HepG2 (cell line): Measurements from ENCODE around the gene DDX6. TPM values are rescaled to one million over a fixed set of nuclear protein-coding genes. Genes with fewer than 3 reads are reported as not detected.

ENCODE experiments used
- ATAC-seq: fragments of 200-7000 bp; cut with Tn5 transposase; 3 replicates; pipeline ENCODE4 v1.9.1; 2020; ENCODE audit warnings: mild to moderate bottlenecking, moderate library complexity
- BruUV-seq: library from RNA; stranded (reverse); fragments of 400-500 nt; replicated peaks from 2 replicates; lab custom pipeline; 2021; lab: Mats Ljungman, UMichigan
- CTCF ChIA-PET: fragments of 300-600 bp; formaldehyde crosslinking; extraction: SDS; loops from one replicate; lab custom pipeline; 2021; ENCODE audit warnings: low total read pairs, inconsistent platforms, low intra/inter-chr PET ratio; lab: Yijun Ruan, JAX
- POLR2A ChIA-PET: fragments of 350-600 bp; sonication (Branson Sonifier 250); formaldehyde crosslinking; loops from one replicate; lab custom pipeline; 2020; ENCODE audit warnings: antibody characterized with exemption, inconsistent platforms; lab: Yijun Ruan, JAX
- DNase-seq: peaks from one replicate; pipeline ENCODE4 v3.0.0-alpha.2; 2015; ENCODE audit warnings: low spot score
- FAIRE-seq: peaks from 3 replicates; lab custom pipeline; 2011; peaks lifted over from hg19 to GRCh38; lab: Jason Lieb, UNC
- H2AFZ ChIP-seq: one replicate; pipeline ENCODE4 v1.6.1; 2011; ENCODE audit warnings: low read length, inconsistent platforms
- H3K27ac ChIP-seq: fragments of 300-600 bp; 3 replicates; pipeline ENCODE4 v1.8.0; 2011; ENCODE audit warnings: mixed run types, mild to moderate bottlenecking, mixed read lengths, low read length, inconsistent platforms; ENCODE audit not compliant: insufficient read depth; ENCODE audit errors: extremely low read length
- H3K27me3 ChIP-seq, 2 experiments: fragments of 200-600 bp in 1 of 2; 2 replicates in 1 of 2; 3 replicates in 1 of 2; pipeline versions ENCODE4 v1.6.0 to v1.8.0; 2011; ENCODE audit warnings: low read length in 2 of 2, mild to moderate bottlenecking in 2 of 2, moderate library complexity in 2 of 2, inconsistent platforms in 1 of 2; ENCODE audit not compliant: insufficient read depth in 2 of 2, control insufficient read depth in 1 of 2
- H3K36me3 ChIP-seq, 2 experiments: fragments of 200-600 bp in 1 of 2; replicated peaks in 1 of 2; 2 replicates in 1 of 2; 3 replicates in 1 of 2; pipeline versions ENCODE4 v1.5.1 to v1.8.0; 2011; ENCODE audit warnings: low read length in 2 of 2, inconsistent platforms in 1 of 2; ENCODE audit not compliant: insufficient read depth in 2 of 2, control insufficient read depth in 1 of 2
- H3K4me1 ChIP-seq: 2 replicates; pipeline ENCODE4 v1.5.1; 2012; ENCODE audit warnings: low read length, inconsistent platforms; ENCODE audit not compliant: insufficient read depth
- H3K4me2 ChIP-seq: 2 replicates; pipeline ENCODE4 v1.6.0; 2011; ENCODE audit warnings: low read depth, low read length, inconsistent platforms
- H3K4me3 ChIP-seq, 3 experiments: fragments of 200-600 bp in 1 of 3; sonication (generic), shearing (Covaris generic) in 1 of 3; replicated peaks in 1 of 3; 2 replicates each; pipeline ENCODE4 v1.5.1; 2011 to 2016; ENCODE audit warnings: low read length in 3 of 3, inconsistent platforms in 2 of 3, low read depth in 2 of 3, mild to moderate bottlenecking in 2 of 3, control low read depth in 1 of 3, mixed read lengths in 1 of 3; ENCODE audit not compliant: insufficient read depth in 1 of 3
- H3K79me2 ChIP-seq: one replicate; pipeline ENCODE4 v1.6.1; 2011; ENCODE audit warnings: low read length, inconsistent platforms; ENCODE audit not compliant: insufficient read depth
- H3K9ac ChIP-seq: 2 replicates; pipeline ENCODE4 v1.6.0; 2011; ENCODE audit warnings: mild to moderate bottlenecking, low read depth, low read length, inconsistent platforms; ENCODE audit not compliant: insufficient read depth
- H3K9me3 ChIP-seq: 2 replicates; pipeline ENCODE4 v1.5.1; 2012; ENCODE audit warnings: mild to moderate bottlenecking, low read length
- H4K20me1 ChIP-seq: 2 replicates; pipeline ENCODE4 v1.6.0; 2011; ENCODE audit warnings: inconsistent platforms, mild to moderate bottlenecking, low read length, moderate library complexity; ENCODE audit not compliant: insufficient read depth
- DR1 ChIP-seq: sonication (generic); formaldehyde crosslinking; IDR thresholded peaks from 2 replicates; pipeline ENCODE4 v1.8.0; 2021; ENCODE audit warnings: mild to moderate bottlenecking, missing genetic modification reagents, inconsistent platforms
- EZH2 ChIP-seq: conservative IDR thresholded peaks from 2 replicates; pipeline ENCODE4 v1.6.1; 2012; ENCODE audit warnings: mild to moderate bottlenecking, low read depth, low read length, moderate library complexity
- HMG20B ChIP-seq: conservative IDR thresholded peaks from 2 replicates; pipeline ENCODE4 v1.6.1; 2016; ENCODE audit warnings: missing genetic modification reagents, missing compliant biosample characterization
- HNF4G ChIP-seq, 2 experiments: sonication (generic) in 1 of 2; formaldehyde crosslinking in 1 of 2; IDR thresholded peaks; 2 replicates each; pipeline versions ENCODE4 v1.4.0 to v1.6.1; 2011 to 2020; ENCODE audit warnings: borderline replicate concordance in 2 of 2, low read depth in 2 of 2, mild to moderate bottlenecking in 2 of 2, low read length in 1 of 2, missing genetic modification reagents in 1 of 2, moderate library complexity in 1 of 2
- NFE2 ChIP-seq: sonication (generic); formaldehyde crosslinking; IDR thresholded peaks from 2 replicates; pipeline ENCODE4 v1.4.0; 2020; ENCODE audit warnings: missing genetic modification reagents
- SAP130 ChIP-seq: IDR thresholded peaks from 2 replicates; pipeline ENCODE4 v1.6.1; 2016; ENCODE audit warnings: low read depth
- SOX13 ChIP-seq, 3 experiments: fragments of 450-650 bp in 1 of 3; sonication (generic) in 1 of 3; formaldehyde crosslinking in 1 of 3; IDR thresholded peaks in 2 of 3; conservative IDR thresholded peaks in 1 of 3; 2 replicates each; pipeline versions ENCODE4 v1.5.0 to v1.6.1; 2016 to 2020; ENCODE audit warnings: antibody characterized with exemption in 1 of 3, mild to moderate bottlenecking in 1 of 3, missing compliant biosample characterization in 1 of 3, missing genetic modification reagents in 1 of 3, moderate library complexity in 1 of 3
- SP4 ChIP-seq: sonication (generic); formaldehyde crosslinking; IDR thresholded peaks from 2 replicates; pipeline ENCODE4 v1.8.1; 2023; ENCODE audit warnings: mild to moderate bottlenecking, missing genetic modification reagents
- ZFYVE20 ChIP-seq: sonication (generic); formaldehyde crosslinking; IDR thresholded peaks from 2 replicates; pipeline ENCODE4 v1.8.0; 2023; ENCODE audit warnings: low read depth, mild to moderate bottlenecking, moderate library complexity, missing genetic modification reagents, borderline replicate concordance
- ZNF24 ChIP-seq: fragments of 450-650 bp; IDR thresholded peaks from 2 replicates; pipeline ENCODE4 v1.6.1; 2017; ENCODE audit warnings: antibody characterized with exemption, mild to moderate bottlenecking
- ZNF337 ChIP-seq: sonication (generic); formaldehyde crosslinking; IDR thresholded peaks from 2 replicates; pipeline ENCODE4 v1.5.1; 2020; ENCODE audit warnings: missing genetic modification reagents, low read depth, mild to moderate bottlenecking, borderline replicate concordance
- ZNF468 ChIP-seq: sonication (generic); formaldehyde crosslinking; IDR thresholded peaks from 2 replicates; pipeline ENCODE4 v1.8.0; 2022; ENCODE audit warnings: mild to moderate bottlenecking, moderate library complexity, missing genetic modification reagents
- ZNF703 ChIP-seq: sonication (generic); formaldehyde crosslinking; IDR thresholded peaks from 2 replicates; pipeline ENCODE4 v1.5.1; 2020; ENCODE audit warnings: missing genetic modification reagents, mild to moderate bottlenecking, moderate library complexity, borderline replicate concordance
- ZNF790 ChIP-seq: sonication (generic); formaldehyde crosslinking; IDR thresholded peaks from 2 replicates; pipeline ENCODE4 v1.8.0; 2022; ENCODE audit warnings: missing genetic modification reagents, mild to moderate bottlenecking, borderline replicate concordance
- ZNF839 ChIP-seq: sonication (generic); formaldehyde crosslinking; IDR thresholded peaks from 2 replicates; pipeline ENCODE4 v1.4.0; 2020; ENCODE audit warnings: missing genetic modification reagents, mild to moderate bottlenecking, borderline replicate concordance
- ZSCAN22 ChIP-seq: sonication (generic); formaldehyde crosslinking; IDR thresholded peaks from 2 replicates; pipeline ENCODE4 v1.4.0; 2020; ENCODE audit warnings: mild to moderate bottlenecking, missing genetic modification reagents
- WGBS: methylation state at CpG from one replicate; pipeline ENCODE4 v1.1.6; 2017; ENCODE audit warnings: low lambda C conversion rate; 5-methylcytosine and 5-hydroxymethylcytosine counted together
- in situ Hi-C: cut with HindIII; loops from 2 replicates; pipeline ENCODE4 v1.10.0; 2017; ENCODE audit warnings: low pct_unique_long_range_greater_than_20kb; ENCODE audit not compliant: extremely low pct_ligation_motif_present
- intact Hi-C: fragments of 100-400 bp; cut with micrococcal nuclease; formaldehyde crosslinking; loops from one replicate; pipeline ENCODE4 v1.10.0; 2022; ENCODE audit not compliant: unreplicated experiment
- polyA plus RNA-seq, 8 experiments: library from polyadenylated mRNA; depleted of rRNA in 3 of 8; stranded (reverse) in 7 of 8; unstranded in 1 of 8; fragments of >200 nt; fragmentation: Illumina TruSeq in 4 of 8; extraction: Trizol in 4 of 8; gene quantifications; 2 replicates each; pipeline versions ENCODE4 v1.2.1 to v1.2.3, GENCODE V29; 2011 to 2016; ENCODE audit warnings: low read depth in 4 of 8, missing spikeins in 1 of 8, mixed read lengths in 1 of 8; ENCODE audit not compliant: insufficient read depth in 1 of 8
- total RNA-seq, 5 experiments: library from RNA; depleted of rRNA; stranded (reverse); fragments of >200 nt; fragmentation: Illumina TruSeq; extraction: Trizol; gene quantifications; 2 replicates each; pipeline ENCODE4 v1.2.3, GENCODE V29; 2016; ENCODE audit warnings: low read depth in 1 of 5
- TF ChIP-seq, protein P1 (sequence below): sonication (generic); formaldehyde crosslinking; IDR thresholded peaks from 2 replicates; pipeline ENCODE4 v1.5.0; 2020; ENCODE audit warnings: mild to moderate bottlenecking, missing genetic modification reagents
- TF ChIP-seq, protein P2 (sequence below): IDR thresholded peaks from 2 replicates; pipeline ENCODE4 v1.6.1; 2016; ENCODE audit warnings: missing compliant biosample characterization, missing genetic modification reagents, borderline replicate concordance

The DDX6 gene
- total and polyA plus RNA-seq, 2 of the 13 experiments (the other 11 are each of a cell fraction or from before 2014, with no cell fraction given), result 20.9 to 59.2 TPM

DNA sequence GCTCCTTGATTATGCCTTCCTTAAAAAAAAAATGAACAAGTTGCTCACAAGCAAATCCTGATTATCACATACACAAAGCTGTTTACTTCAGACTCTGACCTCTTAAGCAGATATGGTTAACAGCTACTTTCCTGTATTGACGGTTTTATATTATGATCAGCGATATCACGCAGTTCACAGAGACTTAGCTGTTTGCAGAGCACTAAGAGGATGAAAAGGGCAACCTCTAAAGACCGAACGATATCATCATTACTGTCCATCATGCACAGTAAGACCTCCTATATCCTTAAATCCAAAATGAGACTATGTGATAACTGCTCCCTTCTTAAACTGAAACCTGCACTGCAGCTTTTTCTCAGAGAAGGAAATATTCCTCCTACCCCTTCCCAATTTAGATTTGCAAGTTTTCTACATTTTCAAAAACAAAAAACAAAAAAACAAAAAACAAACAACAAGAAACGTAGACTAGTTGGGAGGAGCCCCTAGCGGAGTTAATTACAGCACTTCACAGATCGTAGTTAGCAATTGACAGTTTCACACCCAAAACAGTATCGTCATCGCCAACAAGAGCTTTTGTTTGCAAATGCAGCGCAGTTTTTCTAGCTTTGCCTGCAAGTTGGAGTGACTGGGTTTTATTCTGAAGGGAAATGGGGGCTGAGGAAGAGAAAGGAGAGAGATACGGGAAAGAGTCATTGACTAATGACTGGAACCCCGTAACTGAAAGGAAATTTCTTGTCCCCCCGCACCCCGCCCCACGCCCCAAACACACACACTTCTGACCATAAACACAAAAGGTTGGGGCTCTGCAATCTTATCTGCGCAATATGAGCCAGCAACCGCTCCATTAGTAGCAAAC lies 1.2 kb downstream of the DDX6 start (continued):
- TF ChIP-seq SOX13 (IDR thresholded peaks at IDR 0.05), result no peak
- 0 out of 4 replicates have a peak, but pooled peaks of 1 of the 2 experiments have one; percentile 4 for TF ChIP-seq SOX13 (CRISPR knock-in tag; conservative IDR thresholded peaks at IDR 0.05 in 1 of 2, IDR thresholded peaks at IDR 0.05 in 1 of 2)
- TF ChIP-seq EZH2, result no peak
- no peak for TF ChIP-seq HMG20B (CRISPR knock-in tag)
- TF ChIP-seq DR1, result no peak
- TF ChIP-seq SP4 (CRISPR knock-in tag), result 0 out of 2 replicates have a peak, but pooled peaks have one; percentile 14

DNA sequence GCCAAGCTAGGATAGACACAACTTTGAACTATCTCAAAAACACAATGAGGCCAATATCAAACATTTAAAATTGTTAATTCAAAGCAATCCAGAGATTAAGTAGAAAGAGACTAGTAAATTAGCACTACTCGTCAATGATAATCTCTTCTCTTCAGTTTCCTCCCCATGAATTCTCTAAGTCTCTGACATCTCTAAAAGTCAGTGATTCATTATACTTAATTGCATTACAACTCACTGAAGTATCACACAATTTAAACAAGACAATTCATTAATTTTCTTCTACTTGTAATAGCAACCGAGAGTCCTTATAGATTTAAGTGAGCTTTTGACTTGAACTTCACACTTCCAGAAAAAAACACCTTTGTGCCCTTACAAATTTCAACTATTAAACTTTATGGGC lies 4.3 kb downstream of the DDX6 start:
- H4K20me1 ChIP-seq, result peaks cover 65% of the 10 kb centered on the region

More for the DNA sequence above, 4.3 kb downstream of the DDX6 start:
- 89% methylated on average over 2 of the region's 2 CpGs for WGBS
- Histone ChIP-seq H3K4me1 (peaks cover 36% of the 10 kb centered on the region), H3K27me3 (no peaks in the 10 kb centered on the region; a peak in 2 of 5 replicates), H3K79me2 (peaks cover 89% of the 10 kb centered on the region), H3K36me3 (peaks cover 2 to 32% of the 10 kb centered on the region in 2 experiments), H3K4me3 (no peak overlapping the region), H3K9ac (no peak overlapping the region), H3K4me2 (0 out of 2 replicates have a peak overlapping the region, but pooled peaks have one; percentile 16), H3K27ac (no peak overlapping the region), H2AFZ (no peak overlapping the region), H3K9me3 (no peaks in the 10 kb centered on the region)
- ChIA-PET CTCF (no interaction called here), POLR2A (interaction anchor here (1.1 kb wide), 1 partner anchor 126 kb away, joined by 3 read pairs; no protein-coding TSS in a partner anchor)
- in situ Hi-C loops (no loop called here), intact Hi-C loops (no loop called here)
- DNase-seq (no peak), ATAC-seq (no peak), FAIRE-seq (no peak)
- no TSS peak for BruUV-seq
- TF ChIP-seq ZSCAN22 (CRISPR knock-in tag) (no peak), ZNF839 (CRISPR knock-in tag) (no peak), ZFYVE20 (CRISPR knock-in tag) (no peak), SAP130 (CRISPR knock-in tag) (no peak), ZNF468 (CRISPR knock-in tag) (no peak), ZNF703 (CRISPR knock-in tag) (no peak), ZNF790 (CRISPR knock-in tag) (no peak), HNF4G (IDR thresholded peaks at IDR 0.05; ENCODE audit: borderline replicate concordance, low read depth, low read length) (no peak), HNF4G (CRISPR knock-in tag; IDR thresholded peaks at IDR 0.05; ENCODE audit: borderline replicate concordance, low read depth) (no peak), NFE2 (CRISPR knock-in tag) (no peak), ZNF337 (no peak), ZNF24 (no peak)
- TF ChIP-seq, protein P1, sequence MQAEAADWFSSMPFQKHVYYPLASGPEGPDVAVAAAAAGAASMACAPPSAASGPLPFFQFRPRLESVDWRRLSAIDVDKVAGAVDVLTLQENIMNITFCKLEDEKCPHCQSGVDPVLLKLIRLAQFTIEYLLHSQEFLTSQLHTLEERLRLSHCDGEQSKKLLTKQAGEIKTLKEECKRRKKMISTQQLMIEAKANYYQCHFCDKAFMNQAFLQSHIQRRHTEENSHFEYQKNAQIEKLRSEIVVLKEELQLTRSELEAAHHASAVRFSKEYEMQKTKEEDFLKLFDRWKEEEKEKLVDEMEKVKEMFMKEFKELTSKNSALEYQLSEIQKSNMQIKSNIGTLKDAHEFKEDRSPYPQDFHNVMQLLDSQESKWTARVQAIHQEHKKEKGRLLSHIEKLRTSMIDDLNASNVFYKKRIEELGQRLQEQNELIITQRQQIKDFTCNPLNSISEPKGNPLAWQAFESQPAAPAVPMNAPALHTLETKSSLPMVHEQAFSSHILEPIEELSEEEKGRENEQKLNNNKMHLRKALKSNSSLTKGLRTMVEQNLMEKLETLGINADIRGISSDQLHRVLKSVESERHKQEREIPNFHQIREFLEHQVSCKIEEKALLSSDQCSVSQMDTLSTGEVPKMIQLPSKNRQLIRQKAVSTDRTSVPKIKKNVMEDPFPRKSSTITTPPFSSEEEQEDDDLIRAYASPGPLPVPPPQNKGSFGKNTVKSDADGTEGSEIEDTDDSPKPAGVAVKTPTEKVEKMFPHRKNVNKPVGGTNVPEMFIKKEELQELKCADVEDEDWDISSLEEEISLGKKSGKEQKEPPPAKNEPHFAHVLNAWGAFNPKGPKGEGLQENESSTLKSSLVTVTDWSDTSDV (CRISPR knock-in tag), result no peak
- TF ChIP-seq, protein P2, sequence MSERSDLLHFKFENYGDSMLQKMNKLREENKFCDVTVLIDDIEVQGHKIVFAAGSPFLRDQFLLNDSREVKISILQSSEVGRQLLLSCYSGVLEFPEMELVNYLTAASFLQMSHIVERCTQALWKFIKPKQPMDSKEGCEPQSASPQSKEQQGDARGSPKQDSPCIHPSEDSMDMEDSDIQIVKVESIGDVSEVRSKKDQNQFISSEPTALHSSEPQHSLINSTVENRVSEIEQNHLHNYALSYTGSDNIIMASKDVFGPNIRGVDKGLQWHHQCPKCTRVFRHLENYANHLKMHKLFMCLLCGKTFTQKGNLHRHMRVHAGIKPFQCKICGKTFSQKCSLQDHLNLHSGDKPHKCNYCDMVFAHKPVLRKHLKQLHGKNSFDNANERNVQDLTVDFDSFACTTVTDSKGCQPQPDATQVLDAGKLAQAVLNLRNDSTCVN (CRISPR knock-in tag), result no peak
